ENCODE data around the gene FNDC5.

FNDC5 gene

GRCh38 chr1:32894681-32895080 lies 24.0 kb upstream of the FNDC5 start:
- TF ChIP-seq, protein P1, sequence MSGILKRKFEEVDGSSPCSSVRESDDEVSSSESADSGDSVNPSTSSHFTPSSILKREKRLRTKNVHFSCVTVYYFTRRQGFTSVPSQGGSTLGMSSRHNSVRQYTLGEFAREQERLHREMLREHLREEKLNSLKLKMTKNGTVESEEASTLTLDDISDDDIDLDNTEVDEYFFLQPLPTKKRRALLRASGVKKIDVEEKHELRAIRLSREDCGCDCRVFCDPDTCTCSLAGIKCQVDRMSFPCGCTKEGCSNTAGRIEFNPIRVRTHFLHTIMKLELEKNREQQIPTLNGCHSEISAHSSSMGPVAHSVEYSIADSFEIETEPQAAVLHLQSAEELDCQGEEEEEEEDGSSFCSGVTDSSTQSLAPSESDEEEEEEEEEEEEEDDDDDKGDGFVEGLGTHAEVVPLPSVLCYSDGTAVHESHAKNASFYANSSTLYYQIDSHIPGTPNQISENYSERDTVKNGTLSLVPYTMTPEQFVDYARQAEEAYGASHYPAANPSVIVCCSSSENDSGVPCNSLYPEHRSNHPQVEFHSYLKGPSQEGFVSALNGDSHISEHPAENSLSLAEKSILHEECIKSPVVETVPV (CRISPR knock-in tag; IDR thresholded peaks at IDR 0.05) = no peak
- TF ChIP-seq BACH2 (CRISPR knock-in tag; IDR thresholded peaks at IDR 0.05; ENCODE audit: borderline replicate concordance) = no peak
- TF ChIP-seq ZNF70 (CRISPR knock-in tag; IDR thresholded peaks at IDR 0.05) = no peak
- no peak for TF ChIP-seq TOX (CRISPR knock-in tag; IDR thresholded peaks at IDR 0.05; ENCODE audit: borderline replicate concordance)
- no peak for TF ChIP-seq RARB (CRISPR knock-in tag; IDR thresholded peaks at IDR 0.05)
- TF ChIP-seq OSR1 (CRISPR knock-in tag; IDR thresholded peaks at IDR 0.05) = no peak
- TF ChIP-seq, protein P2, sequence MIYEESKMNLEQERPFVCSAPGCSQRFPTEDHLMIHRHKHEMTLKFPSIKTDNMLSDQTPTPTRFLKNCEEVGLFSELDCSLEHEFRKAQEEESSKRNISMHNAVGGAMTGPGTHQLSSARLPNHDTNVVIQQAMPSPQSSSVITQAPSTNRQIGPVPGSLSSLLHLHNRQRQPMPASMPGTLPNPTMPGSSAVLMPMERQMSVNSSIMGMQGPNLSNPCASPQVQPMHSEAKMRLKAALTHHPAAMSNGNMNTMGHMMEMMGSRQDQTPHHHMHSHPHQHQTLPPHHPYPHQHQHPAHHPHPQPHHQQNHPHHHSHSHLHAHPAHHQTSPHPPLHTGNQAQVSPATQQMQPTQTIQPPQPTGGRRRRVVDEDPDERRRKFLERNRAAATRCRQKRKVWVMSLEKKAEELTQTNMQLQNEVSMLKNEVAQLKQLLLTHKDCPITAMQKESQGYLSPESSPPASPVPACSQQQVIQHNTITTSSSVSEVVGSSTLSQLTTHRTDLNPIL (CRISPR knock-in tag; IDR thresholded peaks at IDR 0.05; ENCODE audit: low read depth) = no peak
- no peak for TF ChIP-seq ZNF565 (CRISPR knock-in tag; conservative IDR thresholded peaks at IDR 0.05; ENCODE audit: low read depth)
- no peak for TF ChIP-seq ISL1 (CRISPR knock-in tag; IDR thresholded peaks at IDR 0.05)
- TF ChIP-seq ZFP3 (CRISPR knock-in tag; IDR thresholded peaks at IDR 0.05) = no peak
- no peak for TF ChIP-seq ZNF8 (CRISPR knock-in tag; IDR thresholded peaks at IDR 0.05)
- TF ChIP-seq CSDC2 (CRISPR knock-in tag; IDR thresholded peaks at IDR 0.05) = no peak
- no peak for TF ChIP-seq ZFP30 (CRISPR knock-in tag; IDR thresholded peaks at IDR 0.05)
- no peak for TF ChIP-seq SNAI2 (CRISPR knock-in tag; IDR thresholded peaks at IDR 0.05)
- TF ChIP-seq GLIS3 (CRISPR knock-in tag; IDR thresholded peaks at IDR 0.05) = no peak
- TF ChIP-seq ARNTL (CRISPR knock-in tag; IDR thresholded peaks at IDR 0.05; ENCODE audit: borderline replicate concordance, low read depth) = no peak
- ATAC-seq = no peak

DNA sequence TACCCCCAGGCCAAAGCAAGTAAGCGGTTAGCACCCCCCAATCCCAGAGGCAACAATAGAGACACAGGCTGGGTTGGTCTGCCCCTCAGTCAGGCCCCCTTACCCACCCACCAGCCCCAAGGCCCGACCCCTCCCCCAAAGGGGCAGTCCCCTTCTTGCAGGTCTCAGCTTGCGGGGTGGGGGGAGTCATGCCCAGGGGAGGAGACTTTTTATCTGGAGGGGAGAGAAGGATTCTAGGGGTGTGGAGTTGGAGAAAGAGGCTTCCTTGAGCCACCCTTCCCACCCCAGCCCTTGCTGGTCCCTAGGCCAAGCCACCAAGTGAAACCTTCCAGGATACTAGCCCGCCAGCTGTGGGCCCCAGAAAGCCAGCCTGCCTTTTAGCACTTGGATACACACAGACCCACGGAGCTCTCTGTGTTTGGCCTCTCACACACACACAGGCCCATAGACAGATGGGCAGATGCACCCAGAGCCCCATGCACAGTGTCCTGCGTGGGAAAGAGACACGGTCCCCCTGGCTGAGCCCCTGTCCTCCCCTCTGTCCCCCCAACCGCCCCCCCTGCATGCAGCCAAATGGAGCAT lies 23.4 kb upstream of the FNDC5 start:
- no peak for TF ChIP-seq GLIS3 (CRISPR knock-in tag; IDR thresholded peaks at IDR 0.05)
- no peak for TF ChIP-seq SNAI2 (CRISPR knock-in tag; IDR thresholded peaks at IDR 0.05)
- TF ChIP-seq ZNF565 (CRISPR knock-in tag; conservative IDR thresholded peaks at IDR 0.05; ENCODE audit: low read depth) = no peak
- no peak for TF ChIP-seq ZFP3 (CRISPR knock-in tag; IDR thresholded peaks at IDR 0.05)
- TF ChIP-seq RARB (CRISPR knock-in tag; IDR thresholded peaks at IDR 0.05) = no peak
- TF ChIP-seq, protein P3, sequence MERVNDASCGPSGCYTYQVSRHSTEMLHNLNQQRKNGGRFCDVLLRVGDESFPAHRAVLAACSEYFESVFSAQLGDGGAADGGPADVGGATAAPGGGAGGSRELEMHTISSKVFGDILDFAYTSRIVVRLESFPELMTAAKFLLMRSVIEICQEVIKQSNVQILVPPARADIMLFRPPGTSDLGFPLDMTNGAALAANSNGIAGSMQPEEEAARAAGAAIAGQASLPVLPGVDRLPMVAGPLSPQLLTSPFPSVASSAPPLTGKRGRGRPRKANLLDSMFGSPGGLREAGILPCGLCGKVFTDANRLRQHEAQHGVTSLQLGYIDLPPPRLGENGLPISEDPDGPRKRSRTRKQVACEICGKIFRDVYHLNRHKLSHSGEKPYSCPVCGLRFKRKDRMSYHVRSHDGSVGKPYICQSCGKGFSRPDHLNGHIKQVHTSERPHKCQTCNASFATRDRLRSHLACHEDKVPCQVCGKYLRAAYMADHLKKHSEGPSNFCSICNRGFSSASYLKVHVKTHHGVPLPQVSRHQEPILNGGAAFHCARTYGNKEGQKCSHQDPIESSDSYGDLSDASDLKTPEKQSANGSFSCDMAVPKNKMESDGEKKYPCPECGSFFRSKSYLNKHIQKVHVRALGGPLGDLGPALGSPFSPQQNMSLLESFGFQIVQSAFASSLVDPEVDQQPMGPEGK (CRISPR knock-in tag; IDR thresholded peaks at IDR 0.05; ENCODE audit: borderline replicate concordance) = no peak
- TF ChIP-seq, protein P1 (CRISPR knock-in tag; IDR thresholded peaks at IDR 0.05) = no peak
- no peak for TF ChIP-seq ZC3H10 (CRISPR knock-in tag; IDR thresholded peaks at IDR 0.05)
- TF ChIP-seq, protein P2 (CRISPR knock-in tag; IDR thresholded peaks at IDR 0.05; ENCODE audit: low read depth) = no peak
- ATAC-seq = no peak

GRCh38 chr1:32893198-32894018 lies 22.7 kb upstream of the FNDC5 start:
- peak; percentile 37 for ATAC-seq
- no peak for TF ChIP-seq BACH2 (CRISPR knock-in tag; IDR thresholded peaks at IDR 0.05; ENCODE audit: borderline replicate concordance)
- no peak for TF ChIP-seq GLIS3 (CRISPR knock-in tag; IDR thresholded peaks at IDR 0.05)
- no peak for TF ChIP-seq ZC3H10 (CRISPR knock-in tag; IDR thresholded peaks at IDR 0.05)
- TF ChIP-seq, protein P1 (CRISPR knock-in tag; IDR thresholded peaks at IDR 0.05) = no peak
- TF ChIP-seq PPARA (CRISPR knock-in tag; IDR thresholded peaks at IDR 0.05; ENCODE audit: borderline replicate concordance) = no peak
- no peak for TF ChIP-seq ARNTL (CRISPR knock-in tag; IDR thresholded peaks at IDR 0.05; ENCODE audit: borderline replicate concordance, low read depth)
- TF ChIP-seq RARB (CRISPR knock-in tag; IDR thresholded peaks at IDR 0.05) = no peak
- TF ChIP-seq ISL1 (CRISPR knock-in tag; IDR thresholded peaks at IDR 0.05) = no peak
- TF ChIP-seq CSDC2 (CRISPR knock-in tag; IDR thresholded peaks at IDR 0.05) = no peak
- TF ChIP-seq ZNF70 (CRISPR knock-in tag; IDR thresholded peaks at IDR 0.05) = no peak
- TF ChIP-seq SNAI2 (CRISPR knock-in tag; IDR thresholded peaks at IDR 0.05) = no peak
- TF ChIP-seq TOX (CRISPR knock-in tag; IDR thresholded peaks at IDR 0.05; ENCODE audit: borderline replicate concordance) = no peak
- TF ChIP-seq OSR1 (CRISPR knock-in tag; IDR thresholded peaks at IDR 0.05) = no peak
- TF ChIP-seq ZFP30 (CRISPR knock-in tag; IDR thresholded peaks at IDR 0.05) = no peak
- TF ChIP-seq ZNF565 (CRISPR knock-in tag; conservative IDR thresholded peaks at IDR 0.05; ENCODE audit: low read depth) = no peak
- TF ChIP-seq, protein P2 (CRISPR knock-in tag; IDR thresholded peaks at IDR 0.05; ENCODE audit: low read depth) = no peak
- no peak for TF ChIP-seq TSHZ2 (CRISPR knock-in tag; IDR thresholded peaks at IDR 0.05)
